H1 (cell line): Measurements from ENCODE around the gene IGFBP6. TPM values are rescaled to one million over a fixed set of nuclear protein-coding genes. Genes with fewer than 3 reads are reported as not detected.

ENCODE experiments used
- CTCF ChIA-PET: fragments of 300-600 bp; sonication (Branson Sonifier 250); formaldehyde crosslinking; loops from one replicate; lab custom pipeline; 2021; ENCODE audit not compliant: partially characterized antibody; lab: Charles Lee
- POLR2A ChIA-PET: fragments of 300-600 bp; sonication (Branson Sonifier 250); formaldehyde crosslinking; loops from one replicate; lab custom pipeline; 2021; ENCODE audit warnings: inconsistent platforms; ENCODE audit not compliant: partially characterized antibody; lab: Charles Lee
- DNase-seq, 2 experiments: peaks; one replicate each; pipeline versions ENCODE4 v3.0.0 to v3.0.0-alpha.2; 2010 to 2022; ENCODE audit warnings: low spot score in 2 of 2, low read depth in 1 of 2, mixed read lengths in 1 of 2
- FAIRE-seq: peaks from 2 replicates; lab custom pipeline; 2011; peaks lifted over from hg19 to GRCh38; lab: Jason Lieb, UNC
- H2AFZ ChIP-seq: 2 replicates; pipeline ENCODE4 v1.8.1; 2012; ENCODE audit warnings: low read length, inconsistent platforms
- H2AK5ac ChIP-seq: 2 replicates; pipeline ENCODE4 v1.6.1; 2013; ENCODE audit warnings: low read depth, low read length
- H2BK120ac ChIP-seq: replicated peaks from 2 replicates; pipeline ENCODE3; 2013; ENCODE audit warnings: low read depth, low read length, inconsistent platforms
- H2BK12ac ChIP-seq: 2 replicates; pipeline ENCODE4 v1.6.1; 2013; ENCODE audit warnings: low read depth, low read length
- H2BK15ac ChIP-seq: 2 replicates; pipeline ENCODE4 v1.6.1; 2013; ENCODE audit warnings: low read length
- H2BK20ac ChIP-seq: 2 replicates; pipeline ENCODE4 v1.6.1; 2013; ENCODE audit warnings: low read length
- H2BK5ac ChIP-seq: 2 replicates; pipeline ENCODE4 v1.6.1; 2013; ENCODE audit warnings: low read depth, low read length
- H3K14ac ChIP-seq: 2 replicates; pipeline ENCODE4 v1.6.1; 2013; ENCODE audit warnings: inconsistent platforms; ENCODE audit not compliant: insufficient read length
- H3K18ac ChIP-seq: 2 replicates; pipeline ENCODE4 v1.6.1; 2013; ENCODE audit warnings: low read length; ENCODE audit errors: extremely low read depth
- H3K23ac ChIP-seq: 2 replicates; pipeline ENCODE4 v1.6.1; 2013; ENCODE audit warnings: inconsistent platforms; ENCODE audit not compliant: insufficient read length
- H3K23me2 ChIP-seq: 2 replicates; pipeline ENCODE4 v1.6.1; 2013; ENCODE audit warnings: low read depth, low read length
- H3K27ac ChIP-seq: 2 replicates; pipeline ENCODE4 v1.6.1; 2011; ENCODE audit warnings: low read depth, low read length, inconsistent platforms
- H3K27me3 ChIP-seq, 4 experiments: replicated peaks in 1 of 4; 1 replicate in 1 of 4; 2 replicates in 3 of 4; pipeline versions ENCODE4 v1.6.1 to v1.8.1; 2011 to 2013; ENCODE audit warnings: low read length in 3 of 4, mild to moderate bottlenecking in 3 of 4, inconsistent platforms in 2 of 4, mixed read lengths in 2 of 4, moderate library complexity in 1 of 4; ENCODE audit not compliant: control insufficient read depth in 3 of 4, insufficient read depth in 3 of 4; ENCODE audit errors: extremely low read depth in 1 of 4
- H3K36me3 ChIP-seq, 4 experiments: 2 replicates each; pipeline versions ENCODE4 v1.6.1 to v1.8.1; 2011 to 2013; ENCODE audit warnings: mild to moderate bottlenecking in 4 of 4, low read length in 3 of 4, moderate library complexity in 2 of 4, control low read depth in 1 of 4, inconsistent platforms in 1 of 4; ENCODE audit not compliant: insufficient read depth in 4 of 4, control insufficient read depth in 2 of 4
- H3K4ac ChIP-seq: replicated peaks from 2 replicates; pipeline ENCODE3; 2013; ENCODE audit warnings: low read length, low read depth, mixed read lengths, inconsistent platforms; ENCODE audit not compliant: insufficient read length
- H3K4me1 ChIP-seq, 4 experiments: replicated peaks in 1 of 4; 1 replicate in 1 of 4; 2 replicates in 3 of 4; pipeline versions ENCODE4 v1.6.1 to v1.8.1; 2011 to 2013; ENCODE audit warnings: low read length in 3 of 4, inconsistent platforms in 2 of 4, mixed read lengths in 1 of 4; ENCODE audit not compliant: insufficient read depth in 4 of 4, control insufficient read depth in 3 of 4
- H3K4me2 ChIP-seq, 2 experiments: 2 replicates each; pipeline versions ENCODE4 v1.6.1 to v1.8.1; 2011 to 2013; ENCODE audit warnings: low read depth in 2 of 2, low read length in 2 of 2, control low read depth in 1 of 2, inconsistent platforms in 1 of 2, mild to moderate bottlenecking in 1 of 2; ENCODE audit not compliant: insufficient read depth in 1 of 2
- H3K4me3 ChIP-seq, 4 experiments: fragments of 200-600, 300-600 bp in 1 of 4; sonication (generic), shearing (Covaris generic), sonication (Bioruptor Twin) in 1 of 4; 2 replicates each; pipeline versions ENCODE4 v1.5.1 to v1.8.1; 2011 to 2016; ENCODE audit warnings: low read length in 4 of 4, low read depth in 3 of 4, control low read depth in 2 of 4, inconsistent platforms in 2 of 4, mild to moderate bottlenecking in 2 of 4, mixed read lengths in 1 of 4, moderate library complexity in 1 of 4; ENCODE audit not compliant: insufficient read depth in 2 of 4; ENCODE audit errors: extremely low read depth in 1 of 4
- H3K56ac ChIP-seq: replicated peaks from 2 replicates; pipeline ENCODE3; 2013; ENCODE audit warnings: low read depth, mild to moderate bottlenecking, mixed read lengths, low read length, inconsistent platforms; ENCODE audit not compliant: insufficient read length
- H3K79me1 ChIP-seq: 2 replicates; pipeline ENCODE4 v1.6.1; 2013; ENCODE audit warnings: low read depth, low read length, control low read depth
- H3K79me2 ChIP-seq, 2 experiments: 2 replicates each; pipeline versions ENCODE4 v1.6.1 to v1.8.1; 2012 to 2013; ENCODE audit warnings: low read length in 2 of 2, mild to moderate bottlenecking in 2 of 2, inconsistent platforms in 1 of 2; ENCODE audit not compliant: insufficient read depth in 2 of 2, control insufficient read depth in 1 of 2
- H3K9ac ChIP-seq, 4 experiments: replicated peaks in 1 of 4; 1 replicate in 1 of 4; 2 replicates in 3 of 4; pipeline versions ENCODE4 v1.6.1 to v1.8.1; 2011 to 2013; ENCODE audit warnings: low read depth in 3 of 4, low read length in 3 of 4, control low read depth in 2 of 4, mild to moderate bottlenecking in 2 of 4, moderate library complexity in 2 of 4, inconsistent platforms in 1 of 4; ENCODE audit errors: extremely low read depth in 1 of 4
- H3K9me3 ChIP-seq, 2 experiments: 2 replicates each; pipeline versions ENCODE4 v1.6.1 to v1.8.1; 2012 to 2013; ENCODE audit warnings: mild to moderate bottlenecking in 2 of 2, moderate library complexity in 2 of 2, control low read depth in 1 of 2, inconsistent platforms in 1 of 2, low read depth in 1 of 2, low read length in 1 of 2, mixed read lengths in 1 of 2; ENCODE audit not compliant: insufficient read depth in 2 of 2
- H4K20me1 ChIP-seq, 2 experiments: replicated peaks in 1 of 2; 2 replicates each; pipeline versions ENCODE3 to v1.8.1; 2011 to 2013; ENCODE audit warnings: inconsistent platforms in 2 of 2, low read length in 2 of 2, mild to moderate bottlenecking in 1 of 2; ENCODE audit not compliant: insufficient read depth in 2 of 2, control insufficient read depth in 1 of 2
- H4K5ac ChIP-seq: 2 replicates; pipeline ENCODE4 v1.6.1; 2013; ENCODE audit warnings: low read length, low read depth, mixed read lengths, inconsistent platforms; ENCODE audit not compliant: insufficient read length
- H4K8ac ChIP-seq: 2 replicates; pipeline ENCODE4 v1.8.0; 2013; ENCODE audit warnings: mild to moderate bottlenecking, moderate library complexity, low read length, inconsistent platforms; ENCODE audit not compliant: insufficient read depth; ENCODE audit errors: extremely low read depth
- H4K91ac ChIP-seq: replicated peaks from 2 replicates; pipeline ENCODE3; 2013; ENCODE audit warnings: low read length, mixed read lengths, inconsistent platforms; ENCODE audit not compliant: insufficient read length
- ATF3 ChIP-seq: IDR thresholded peaks from 2 replicates; pipeline ENCODE4 v1.6.1; 2011; ENCODE audit warnings: low read depth, mild to moderate bottlenecking, low read length; ENCODE audit not compliant: insufficient read depth
- BACH1 ChIP-seq: IDR thresholded peaks from 2 replicates; pipeline ENCODE4 v1.6.1; 2012; ENCODE audit warnings: low read length, improper control_type of control experiment
- CBX8 ChIP-seq: fragments of 300-800, 300-1000 bp; sonication (generic); IDR thresholded peaks from 2 replicates; pipeline ENCODE4 v1.7.1; 2016; ENCODE audit warnings: low read depth, low read length, borderline replicate concordance
- CEBPB ChIP-seq: IDR thresholded peaks from 2 replicates; pipeline ENCODE4 v1.6.1; 2012; ENCODE audit warnings: low read depth, low read length
- E2F6 ChIP-seq: IDR thresholded peaks from 2 replicates; pipeline ENCODE4 v1.6.1; 2012; ENCODE audit warnings: inconsistent platforms
- EP300 ChIP-seq, 2 experiments: IDR thresholded peaks; 1 replicate in 1 of 2; 2 replicates in 1 of 2; pipeline ENCODE4 v1.6.1; 2011 to 2012; ENCODE audit warnings: low read depth in 2 of 2, low read length in 2 of 2, mild to moderate bottlenecking in 2 of 2, borderline replicate concordance in 1 of 2, inconsistent platforms in 1 of 2, moderate library complexity in 1 of 2
- GABPA ChIP-seq: IDR thresholded peaks from 2 replicates; pipeline ENCODE4 v1.6.1; 2011; ENCODE audit warnings: mild to moderate bottlenecking, low read length, moderate library complexity, borderline replicate concordance; ENCODE audit not compliant: insufficient read depth
- POLR2A ChIP-seq, 2 experiments: IDR thresholded peaks; 1 replicate in 1 of 2; 2 replicates in 1 of 2; pipeline ENCODE4 v1.6.1; 2011; ENCODE audit warnings: low read depth in 2 of 2, low read length in 2 of 2, mild to moderate bottlenecking in 2 of 2; ENCODE audit errors: control extremely low read depth in 1 of 2
- RBBP5 ChIP-seq: IDR thresholded peaks from 2 replicates; pipeline ENCODE4 v1.7.1; 2012; ENCODE audit warnings: low read depth, mild to moderate bottlenecking, inconsistent platforms, low read length, moderate library complexity, borderline replicate concordance
- TAF7 ChIP-seq: optimal IDR thresholded peaks from 2 replicates; pipeline ENCODE3; 2011; ENCODE audit warnings: low read depth, mild to moderate bottlenecking, inconsistent platforms, low read length, moderate library complexity, borderline replicate concordance
- WGBS, 2 experiments: shearing (Covaris generic) in 1 of 2; methylation state at CpG; one replicate each; pipeline versions ENCODE4 v1.1.6 to v1.1.7; 2013 to 2015; ENCODE audit warnings: low lambda C conversion rate in 2 of 2, mixed read lengths in 2 of 2, inconsistent platforms in 1 of 2, low coverage in 1 of 2, missing lambda C conversion rate in 1 of 2; ENCODE audit not compliant: insufficient replicate concordance in 2 of 2, insufficient coverage in 1 of 2, insufficient read length in 1 of 2; ENCODE audit errors: extremely low coverage in 1 of 2, missing lambda C conversion rate in 1 of 2; 5-methylcytosine and 5-hydroxymethylcytosine counted together
- polyA plus RNA-seq, 7 experiments: library from polyadenylated mRNA; depleted of rRNA in 3 of 7; stranded (reverse) in 5 of 7; unstranded in 2 of 7; fragments of >200 nt in 5 of 7; fragments of 200-250 nt in 2 of 7; gene quantifications; 1 replicate in 5 of 7; 2 replicates in 1 of 7; 4 replicates in 1 of 7; pipeline versions ENCODE4 v1.2.1 to v1.2.3, GENCODE V29; 2011 to 2013; ENCODE audit warnings: missing spikeins in 2 of 7, mixed read lengths in 2 of 7
- total RNA-seq: library from RNA; stranded (reverse); fragmentation: NEBNext Ultra II Directional; extraction: Animal tissue kit (Norgen Biotek cat#: 25700); gene quantifications from 2 replicates; pipeline ENCODE4 v1.2.1, GENCODE V29; 2021

Gene IGFBP6
- total and polyA plus RNA-seq, 2 of the 8 experiments (the other 6 are each of a cell fraction or from before 2014, with no cell fraction given), result 13.7 to 14.7 TPM

GRCh38 chr12:53055471-53056266 is 41.8 kb upstream of the IGFBP6 start:
- Histone ChIP-seq H3K23ac (no peak overlapping the region), H3K14ac (no peak overlapping the region), H3K4me3 (no peak overlapping the region), H2BK12ac (peak overlapping the region; percentile 70; the same call in 1 of the 2 replicates), H3K79me1 (peaks cover 8% of the 10 kb centered on the region; the same call in 1 of the 2 replicates), H3K9me3 (no peaks in the 10 kb centered on the region), H2BK5ac (no peak overlapping the region), H3K27ac (no peak overlapping the region), H2BK20ac (no peak overlapping the region), H4K20me1 (peaks cover 12 to 15% of the 10 kb centered on the region in 2 experiments), H3K9ac (no peak overlapping the region), H3K27me3 (peaks cover 0 to 12% (median 4%) of the 10 kb centered on the region in 4 experiments; a peak in 4 of 7 replicates), H3K56ac (no peak overlapping the region), H3K4me2 (no peak overlapping the region), H3K4ac (no peak overlapping the region), H2BK15ac (no peak overlapping the region; the same call in 1 of the 2 replicates), H4K5ac (no peak overlapping the region), H3K18ac (no peak overlapping the region), H2BK120ac (no peak overlapping the region), H3K4me1 (peaks cover 4 to 17% (median 10%) of the 10 kb centered on the region in 4 experiments), H4K91ac (no peak overlapping the region), H2AK5ac (peak overlapping the region; percentile 89; the same call in 1 of the 2 replicates), H2AFZ (no peak overlapping the region), H4K8ac (no peak overlapping the region), H3K23me2 (peaks cover 8% of the 10 kb centered on the region), H3K79me2 (no peaks in the 10 kb centered on the region), H3K36me3 (peaks cover 0 to 5% (median 0%) of the 10 kb centered on the region in 4 experiments; a peak in 1 of 8 replicates)
- no peak for DNase-seq
- WGBS, 2 experiments, result 82% methylated on average over 15 of the region's 15 CpGs; no CpG with 5 or more reads in 1 of the 2 experiments
- ChIA-PET CTCF (interaction anchor here (0.6 to 15.7 kb wide), 11 partner anchors 7 to 290 kb away, joined by 3 to 258 read pairs (median 10); partner anchors contain the start of genes IGFBP6 and TNS2), POLR2A (interaction anchor here (0.5 to 35.6 kb wide), 5 partner anchors 11 to 254 kb away, joined by 3 to 711 read pairs (median 16); partner anchors contain the start of gene EIF4B)
- no peak for FAIRE-seq
- TF ChIP-seq CEBPB (no peak), GABPA (no peak), ATF3 (no peak), TAF7 (no peak), CBX8 (no peak), BACH1 (no peak), EP300 (IDR thresholded peaks at IDR 0.05; ENCODE audit: borderline replicate concordance in 1 of 2, low read depth in 2 of 2, low read length in 2 of 2) (no peak), POLR2A (IDR thresholded peaks at IDR 0.05; ENCODE audit: control extremely low read depth in 1 of 2, low read depth in 2 of 2, low read length in 2 of 2) (no peak), RBBP5 (no peak), E2F6 (no peak)
